Activated T-helper 9 cell treated with anti-CD3 and anti-CD28 coated beads, Interleukin-2, amount 50 U/mL, for 16 hours (primary cell): ENCODE data around the gene NTSR1.

ENCODE experiments used
- DNase-seq: peaks from one replicate; pipeline ENCODE4 v3.0.0-alpha.2; 2020; ENCODE audit warnings: low read depth

Gene NTSR1

GRCh38 chr20:62740286-62741141 is 31.9 kb downstream of the NTSR1 start:
- DNase-seq, result peak; percentile 76

- DNase-seq, result no peak
Measured at GRCh38 chr20:62741191-62741691, 32.6 kb downstream of the NTSR1 start.

- DNase-seq, result no peak
Measured at GRCh38 chr20:62741701-62742491, 33.3 kb downstream of the NTSR1 start.

DNA sequence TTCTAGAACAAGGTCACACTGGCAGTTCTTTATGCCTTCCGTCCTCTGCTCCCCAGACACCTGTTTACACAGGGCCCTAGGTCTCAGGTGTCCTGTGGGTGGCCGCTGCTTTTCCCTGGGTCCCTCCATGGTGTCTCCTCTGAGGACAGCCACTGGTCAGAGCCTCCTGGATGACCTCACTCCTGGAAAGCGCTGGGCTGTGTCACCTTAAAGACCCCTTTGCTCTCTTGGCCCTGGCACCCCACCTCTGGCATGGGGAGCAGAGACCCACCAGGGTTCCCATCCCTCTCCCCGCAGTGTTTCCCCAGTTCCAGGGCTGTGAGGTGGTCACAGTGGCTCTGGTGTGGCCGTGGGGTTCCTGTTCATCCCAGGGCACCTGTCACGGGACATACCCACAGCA is 33.9 kb downstream of the NTSR1 start:
- no peak for DNase-seq

DNA sequence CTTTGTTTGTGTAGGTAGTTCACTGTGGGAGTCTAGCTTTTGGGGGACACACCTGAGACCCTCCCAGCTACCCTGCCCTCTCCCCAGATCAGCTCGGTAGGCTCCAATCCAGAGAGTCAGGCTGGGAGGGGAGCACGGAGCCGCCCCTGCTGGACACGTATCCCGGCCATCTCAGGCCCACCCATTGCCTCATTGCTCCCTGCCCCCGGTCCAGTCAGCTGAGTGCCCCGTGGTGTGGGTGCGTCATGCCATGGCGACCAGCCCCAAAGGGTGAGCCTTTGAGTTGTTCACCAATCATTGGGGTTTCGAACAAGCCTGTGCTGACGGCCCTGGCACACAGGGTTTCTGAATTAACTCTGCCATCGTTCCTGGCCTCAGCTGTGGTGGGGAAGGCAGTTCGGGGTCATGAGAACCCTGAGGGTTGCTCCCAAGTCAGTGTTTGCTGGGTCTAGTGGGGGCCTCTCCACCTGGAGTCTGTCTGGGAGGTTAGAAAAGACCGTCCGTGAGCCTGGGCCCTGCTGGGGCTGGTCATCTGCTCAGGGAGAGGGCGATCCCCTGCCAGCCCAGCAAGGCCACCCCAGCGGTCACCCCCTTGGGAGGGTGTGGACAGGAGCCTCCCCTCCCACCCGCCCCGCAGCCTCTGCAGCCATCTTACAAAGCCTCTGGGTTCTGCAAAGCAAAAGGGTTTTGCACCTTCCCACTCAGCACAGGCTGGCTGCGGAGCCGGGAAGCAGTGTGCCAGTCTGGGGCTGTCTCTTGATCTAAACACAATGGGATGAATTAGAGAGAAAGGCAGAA is 34.5 kb downstream of the NTSR1 start:
- DNase-seq, result no peak

- DNase-seq, result no peak
Measured at GRCh38 chr20:62743777-62744317, 35.2 kb downstream of the NTSR1 start.

- no peak for DNase-seq
Measured at GRCh38 chr20:62744741-62745191, 36.1 kb downstream of the NTSR1 start.

GRCh38 chr20:62745279-62745951 is 36.8 kb downstream of the NTSR1 start:
- no peak for DNase-seq

- no peak for DNase-seq
Measured at GRCh38 chr20:62745952-62746288, 37.3 kb downstream of the NTSR1 start.

GRCh38 chr20:62748311-62748710 is 39.7 kb downstream of the NTSR1 start:
- DNase-seq, result no peak

- DNase-seq, result no peak
Measured at GRCh38 chr20:62749851-62750445, 41.3 kb downstream of the NTSR1 start.

DNA sequence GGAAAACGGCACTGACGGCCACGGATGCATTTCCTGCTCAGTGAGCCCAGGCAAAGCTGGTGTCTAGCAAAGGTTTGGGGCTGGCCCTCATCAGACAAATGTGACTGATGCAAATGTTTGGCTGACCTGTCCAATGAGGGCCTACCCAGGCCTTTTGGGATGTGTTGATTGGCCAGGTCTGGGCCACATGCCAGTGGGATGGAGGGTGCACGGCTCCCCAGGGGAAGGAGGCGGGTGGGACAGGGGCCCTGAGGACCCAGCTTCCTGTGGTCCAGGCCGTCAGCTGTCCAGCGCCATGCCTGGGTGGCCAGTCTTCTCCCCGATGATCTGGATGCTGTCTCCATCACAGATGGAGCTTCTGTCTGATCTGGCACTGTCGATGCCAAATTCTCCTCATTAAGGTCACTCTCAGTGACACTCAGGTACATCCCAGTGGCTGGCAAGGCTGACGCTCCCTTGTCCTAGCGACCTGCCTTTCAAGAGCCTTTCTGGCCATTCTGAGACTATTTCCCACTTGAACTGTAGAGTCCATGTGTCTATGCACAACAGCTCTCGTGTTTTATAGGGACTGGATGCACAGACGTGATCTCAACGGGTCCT is 43.0 kb downstream of the NTSR1 start:
- no peak for DNase-seq

DNA sequence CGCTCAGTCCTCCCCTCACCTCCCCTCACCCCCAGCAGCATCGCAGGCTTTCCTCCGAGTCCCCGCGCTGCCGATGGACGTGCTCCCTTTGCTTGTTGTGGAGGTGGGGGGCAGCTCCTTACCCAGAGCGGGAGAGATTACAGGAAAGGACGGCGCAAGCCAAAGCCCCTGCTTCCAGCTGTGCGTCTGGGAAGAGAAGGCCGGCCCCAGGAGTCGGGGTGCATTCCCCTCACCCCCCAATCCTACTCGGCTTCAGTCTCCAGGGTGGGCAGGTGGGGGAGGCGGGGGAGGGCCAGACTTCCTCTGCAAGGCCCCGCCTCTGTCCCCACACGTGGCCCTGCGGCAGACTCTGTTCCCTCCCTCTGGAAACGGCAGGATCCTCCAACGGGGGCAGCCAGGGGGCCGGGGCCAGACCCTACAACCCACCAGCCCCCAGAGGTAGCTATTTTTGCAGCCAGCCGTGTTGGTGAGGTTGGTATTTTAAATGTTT is 43.6 kb downstream of the NTSR1 start:
- DNase-seq, result no peak

DNA sequence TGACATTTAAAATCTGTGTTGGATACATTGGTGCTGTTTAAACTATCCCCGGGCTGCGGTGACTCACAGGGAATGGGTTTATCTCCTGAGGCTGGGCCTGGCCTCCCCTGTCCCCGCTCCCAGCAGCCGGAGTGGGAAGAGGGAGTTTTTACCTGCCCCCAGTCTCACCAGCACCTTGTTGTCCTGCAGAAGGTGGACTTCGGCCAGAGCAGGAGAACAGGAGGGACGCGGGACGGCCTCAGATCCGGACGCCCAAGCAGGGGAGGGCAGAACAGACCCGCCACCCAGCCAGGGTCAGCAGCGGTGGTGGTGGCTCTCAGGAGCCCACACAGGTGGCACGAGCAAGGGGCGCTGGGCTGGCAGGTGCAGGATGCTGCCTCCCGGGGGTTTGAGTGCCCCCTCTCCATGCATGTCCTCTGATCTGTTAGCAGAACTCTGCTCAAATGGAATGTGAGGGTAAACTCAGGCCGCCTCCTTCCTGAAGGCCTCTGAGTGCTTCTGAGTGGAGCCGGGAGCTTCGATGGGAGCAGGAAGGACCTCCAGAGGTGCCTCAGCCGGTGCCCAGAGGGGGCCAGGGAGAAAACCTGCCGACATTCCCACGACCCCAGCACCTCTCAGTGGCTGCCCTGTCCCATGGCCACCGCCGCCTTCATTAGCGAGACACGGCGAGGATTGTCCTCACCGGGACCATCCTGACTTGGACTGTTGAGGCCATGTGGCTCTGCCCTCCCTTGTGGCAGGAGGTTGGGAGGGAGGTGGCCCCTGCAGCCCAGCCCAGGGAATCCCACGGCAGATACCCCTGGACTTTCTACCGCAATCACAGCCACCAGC is 44.2 kb downstream of the NTSR1 start:
- no peak for DNase-seq

DNA sequence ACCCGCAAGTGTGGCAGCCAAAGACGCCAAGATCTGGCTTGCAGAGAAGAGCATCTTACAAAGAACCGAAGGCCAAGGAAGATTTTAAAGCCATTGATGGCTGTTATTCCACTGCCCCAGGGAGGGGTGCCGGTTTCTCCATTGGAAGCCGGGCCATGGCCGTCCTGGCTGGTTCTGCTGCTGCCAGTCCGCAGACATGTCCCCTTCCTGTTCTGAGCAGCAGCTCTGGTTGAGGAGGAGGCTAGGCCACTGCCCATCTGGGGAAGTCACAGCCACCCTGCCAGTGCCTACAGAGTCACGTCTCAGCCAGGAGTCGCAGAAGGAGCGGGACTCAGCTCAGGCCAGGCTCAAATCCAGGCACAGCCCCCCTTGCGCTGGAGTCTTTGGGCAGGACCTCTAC is 45.0 kb downstream of the NTSR1 start:
- DNase-seq, result no peak

DNA sequence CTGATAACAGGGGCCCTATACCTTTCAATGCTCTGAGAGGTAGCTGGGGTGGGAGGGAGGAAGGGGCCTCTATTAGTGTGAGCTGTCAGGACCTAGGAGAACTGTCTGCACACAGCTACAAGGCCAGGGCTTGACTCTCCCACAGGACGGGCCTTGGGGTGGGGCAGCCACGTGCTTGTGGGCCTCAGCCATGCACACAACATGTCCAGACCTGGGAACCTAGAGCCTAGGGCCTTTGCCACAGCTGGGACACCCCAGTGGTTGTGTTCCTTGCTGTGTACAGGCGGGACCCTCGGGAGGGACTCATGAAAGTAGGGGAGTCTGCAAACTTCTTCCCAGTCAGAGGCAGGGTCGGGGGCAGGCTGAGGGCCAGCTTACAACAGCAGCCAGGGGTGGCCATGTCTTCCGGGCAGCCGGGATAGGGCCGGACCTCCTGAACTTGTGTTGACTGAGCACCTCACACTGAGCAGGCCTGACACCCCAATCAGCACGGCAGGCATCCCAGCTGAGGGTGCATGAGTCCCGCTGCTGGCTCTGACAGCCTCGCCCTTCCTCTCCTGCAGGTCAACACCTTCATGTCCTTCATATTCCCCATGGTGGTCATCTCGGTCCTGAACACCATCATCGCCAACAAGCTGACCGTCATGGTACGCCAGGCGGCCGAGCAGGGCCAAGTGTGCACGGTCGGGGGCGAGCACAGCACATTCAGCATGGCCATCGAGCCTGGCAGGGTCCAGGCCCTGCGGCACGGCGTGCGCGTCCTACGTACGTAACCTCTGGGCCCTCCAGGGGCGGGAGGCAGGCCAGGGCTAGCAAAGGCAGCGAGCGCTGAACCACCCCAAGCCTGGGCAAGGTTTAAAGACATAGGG is 45.7 kb downstream of the NTSR1 start:
- DNase-seq, result no peak

GRCh38 chr20:62754991-62755356 is 46.3 kb downstream of the NTSR1 start:
- DNase-seq, result no peak
